ENCODE results near the gene EPHA2.
A peak's percentile ranks its signal among the peaks of the same experiment; 100 is the strongest.
"Not testable (repeated sequence)": the region's sequence is repeated elsewhere in the genome, so short reads cannot be mapped to it uniquely, and the experiment has no call there.

The EPHA2 gene

GRCh38 chr1:16155537-16156410 lies at the start of gene EPHA2:
Gene EPHA2, minus strand, starts transcription at chr1:16156069. Its CDS starts 137 bp downstream, at chr1:16155932.
- no peak for DNase-seq

- DNase-seq, result no peak
Observed at GRCh38 chr1:16205334-16205671, 49.4 kb upstream of the EPHA2 start.

GRCh38 chr1:16204634-16205333 lies 48.9 kb upstream of the EPHA2 start:
- DNase-seq, result peak; percentile 30

DNA sequence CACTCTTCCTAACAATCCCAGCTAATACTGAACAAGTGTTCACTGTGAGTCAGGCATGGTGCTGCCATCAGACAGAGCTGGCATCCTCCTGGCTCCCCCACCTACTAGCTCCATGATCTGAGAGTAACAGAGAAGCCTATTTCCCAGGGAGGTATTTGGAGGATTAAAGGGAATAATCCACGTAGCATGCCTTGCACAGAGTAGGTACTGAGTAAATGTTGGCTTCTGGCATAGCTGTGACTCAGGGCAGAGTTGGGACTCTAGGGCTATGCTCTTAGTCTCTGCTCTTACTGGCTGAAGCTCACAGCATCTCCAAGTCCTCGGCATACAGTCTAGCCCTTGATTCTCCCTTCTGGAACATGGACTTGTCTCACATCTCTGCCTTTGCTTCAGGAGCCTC lies 48.3 kb upstream of the EPHA2 start:
- DNase-seq, result no peak

GRCh38 chr1:16203550-16203949 lies 47.7 kb upstream of the EPHA2 start:
- DNase-seq, result no peak

GRCh38 chr1:16202281-16203210 lies 46.7 kb upstream of the EPHA2 start:
- DNase-seq, result no peak

GRCh38 chr1:16199700-16200099 lies 43.8 kb upstream of the EPHA2 start:
- DNase-seq, result no peak

DNA sequence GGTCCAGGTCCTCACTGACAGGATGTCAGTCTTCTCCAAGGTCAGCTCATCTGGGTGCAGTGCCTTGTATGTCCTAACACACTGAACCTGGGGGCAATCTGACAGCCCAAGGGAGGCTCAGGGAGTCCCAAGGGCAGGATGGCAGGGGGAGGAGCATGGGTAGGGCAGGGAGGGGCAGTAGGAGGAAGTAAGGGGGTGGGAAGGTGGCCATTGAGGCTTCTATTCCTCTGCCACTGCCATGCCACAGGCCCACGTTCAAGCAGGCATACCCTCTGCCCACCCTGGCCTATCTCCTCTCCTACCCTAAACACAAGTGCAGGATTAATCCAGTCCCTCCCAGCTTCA lies 43.3 kb upstream of the EPHA2 start:
- DNase-seq, result no peak

DNA sequence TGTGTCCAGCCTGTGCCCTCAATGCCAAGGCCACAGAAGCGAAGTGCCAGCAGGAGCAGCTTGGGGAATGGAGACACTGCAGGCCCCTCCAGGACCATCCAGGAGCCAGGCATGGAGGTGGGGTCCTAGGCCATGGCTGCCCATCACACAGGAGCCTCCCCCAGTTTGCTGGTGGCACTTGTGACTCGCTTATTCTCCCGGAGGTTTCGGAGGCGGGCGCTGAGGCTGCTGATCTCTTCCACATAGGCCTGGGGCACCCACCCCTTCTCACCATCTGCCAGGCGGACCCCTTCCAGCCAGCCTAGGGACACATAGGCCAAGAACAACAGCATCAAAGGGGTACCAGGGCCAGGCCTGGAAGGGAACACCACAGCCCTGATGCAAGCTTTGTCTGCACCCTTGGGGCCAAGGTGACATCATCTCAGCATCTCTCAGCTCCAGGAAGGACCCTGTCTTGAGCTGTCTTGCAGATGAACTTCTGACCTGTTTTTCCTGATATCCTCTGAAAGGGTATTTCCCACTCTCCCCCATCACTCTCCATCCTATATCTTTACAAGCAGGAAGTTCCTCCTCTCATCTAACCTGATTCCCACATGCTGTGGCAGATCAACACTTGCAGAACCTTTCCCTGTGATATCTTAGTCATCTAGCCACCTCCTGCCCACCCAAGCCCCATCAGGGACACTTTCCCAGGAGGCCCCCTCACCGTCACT lies 42.7 kb upstream of the EPHA2 start:
- no peak for DNase-seq

GRCh38 chr1:16196874-16197273 lies 41.0 kb upstream of the EPHA2 start:
- no peak for DNase-seq

DNA sequence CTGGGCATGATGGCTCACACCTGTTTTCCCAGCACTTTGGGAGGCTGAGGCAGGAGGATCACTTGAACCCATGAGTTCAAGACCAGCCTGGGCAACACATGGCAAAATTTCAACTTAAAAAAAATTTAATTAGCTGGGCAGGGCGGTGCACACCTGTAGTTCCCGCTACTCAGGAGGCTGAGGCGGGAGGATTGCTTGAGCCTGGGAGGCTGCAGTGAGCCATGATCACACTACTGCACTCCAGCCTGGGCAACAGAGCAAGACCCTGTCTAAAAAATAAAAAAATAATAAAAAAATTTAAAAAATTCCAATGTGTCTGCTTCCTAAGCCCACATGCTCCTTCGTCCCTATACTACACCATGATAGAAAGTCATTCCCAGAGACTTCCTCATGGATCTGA lies 40.3 kb upstream of the EPHA2 start:
- DNase-seq, result not testable (repeated sequence)

- no peak for DNase-seq
Observed at GRCh38 chr1:16195518-16195905, 39.6 kb upstream of the EPHA2 start.

GRCh38 chr1:16191916-16192546 lies 36.2 kb upstream of the EPHA2 start:
- no peak for DNase-seq

GRCh38 chr1:16191309-16191708 lies 35.4 kb upstream of the EPHA2 start:
- DNase-seq, result no peak

DNA sequence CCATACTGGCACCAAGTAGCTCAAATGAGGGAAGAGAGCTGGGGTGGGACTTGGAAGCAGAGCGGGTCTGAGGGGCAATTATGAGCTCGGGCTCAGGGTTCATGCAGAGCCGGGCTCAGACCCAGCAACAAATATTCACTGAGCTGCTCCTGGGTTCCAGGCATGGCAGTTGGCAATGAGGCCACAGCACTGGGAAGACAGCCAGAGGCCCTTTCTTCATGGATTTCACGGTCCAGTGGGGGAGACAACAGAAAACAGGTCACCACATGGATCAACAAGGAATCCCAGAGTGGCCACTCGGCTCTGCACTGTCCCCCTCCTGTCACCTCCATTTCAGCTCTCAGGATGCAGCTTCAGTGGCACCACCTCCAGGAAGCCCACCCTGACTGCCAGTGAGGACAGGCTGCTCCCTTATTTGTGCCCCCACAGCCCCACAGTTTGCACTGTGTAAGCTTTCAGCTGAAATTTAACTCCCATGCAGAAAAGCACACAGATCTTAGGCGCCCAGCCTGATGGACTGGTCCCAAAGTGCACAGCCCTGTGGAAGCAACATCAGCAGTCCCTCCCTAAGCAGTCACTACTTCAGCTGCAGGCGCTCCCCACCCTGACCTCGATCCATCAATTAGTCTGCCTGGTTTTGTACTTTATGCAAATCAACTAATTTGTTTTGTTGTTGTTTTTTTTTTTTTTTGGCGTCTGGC lies 34.2 kb upstream of the EPHA2 start:
- no peak for DNase-seq

DNA sequence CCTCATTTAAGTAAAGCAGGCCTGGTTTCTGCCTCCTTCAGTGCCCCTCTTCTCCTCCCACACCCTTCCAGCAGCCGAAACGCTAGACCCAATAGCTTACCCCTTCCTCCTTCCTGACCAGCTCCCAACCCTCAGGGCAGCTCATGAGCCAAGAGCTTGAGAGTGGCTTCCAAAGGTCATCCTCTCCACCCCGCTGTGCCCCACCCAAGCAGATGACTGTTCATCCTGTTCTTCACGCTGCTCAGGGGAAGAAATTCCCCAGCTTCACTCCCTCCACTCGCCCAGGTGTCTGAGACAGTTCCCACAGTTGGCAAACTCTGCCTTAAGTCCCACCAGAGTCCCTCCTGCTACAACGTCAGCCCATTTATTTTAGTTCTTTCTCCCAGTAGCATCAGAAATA lies 33.1 kb upstream of the EPHA2 start:
- DNase-seq, result no peak

GRCh38 chr1:16187748-16188401 lies 32.0 kb upstream of the EPHA2 start:
- DNase-seq, result peak; percentile 79

GRCh38 chr1:16186655-16187235 lies 30.9 kb upstream of the EPHA2 start:
- DNase-seq, result no peak

- DNase-seq, result no peak
Observed at GRCh38 chr1:16184557-16185303, 28.9 kb upstream of the EPHA2 start.
